Peyer's patch (tissue), 4 donors: Measurements from ENCODE around the gene LTC4S. TPM values are rescaled to one million over a fixed set of nuclear protein-coding genes. Genes with fewer than 3 reads are reported as not detected.

Source experiments
- DNase-seq, 3 donors: peaks; one replicate each; pipeline ENCODE4 v3.0.0-alpha.2; 2017 to 2019
- H3K27ac ChIP-seq, 4 donors: fragments of 200-600 bp; sonication (generic); one replicate each; pipeline ENCODE4 v1.5.1; 2016 to 2019
- H3K27me3 ChIP-seq, 2 donors: fragments of 200-600 bp; sonication (generic); one replicate each; pipeline ENCODE4 v1.5.1; 2019
- H3K36me3 ChIP-seq, 3 donors: fragments of 200-600 bp; sonication (generic); one replicate each; pipeline ENCODE4 v1.5.1; 2016 to 2019
- H3K4me1 ChIP-seq, 4 donors: fragments of 200-600 bp; sonication (generic); one replicate each; pipeline ENCODE4 v1.5.1; 2016 to 2019
- H3K4me3 ChIP-seq, 4 donors: fragments of 200-600 bp; sonication (generic); 1 replicate in 3 of 4; 2 replicates in 1 of 4; pipeline ENCODE4 v1.5.1; 2016 to 2019; ENCODE audit warnings: mild to moderate bottlenecking in 1 of 4
- H3K9me3 ChIP-seq, 4 donors: fragments of 200-600 bp; sonication (generic); one replicate each; pipeline ENCODE4 v1.5.1; 2016 to 2019; ENCODE audit warnings: mild to moderate bottlenecking in 1 of 4
- CTCF ChIP-seq, 6 experiments: fragments of 450-650 bp in 4 of 6; fragments of 200-600 bp in 2 of 6; sonication (generic) in 1 of 6; IDR thresholded peaks; one replicate each; pipeline ENCODE4 v1.5.1; 2017 to 2019; ENCODE audit warnings: antibody characterized with exemption in 6 of 6, mild to moderate bottlenecking in 3 of 6, moderate library complexity in 1 of 6
- POLR2A ChIP-seq, 2 donors: fragments of 450-650 bp; IDR thresholded peaks; one replicate each; pipeline ENCODE4 v1.5.1; 2017; ENCODE audit warnings: antibody characterized with exemption in 2 of 2, mild to moderate bottlenecking in 2 of 2, moderate library complexity in 2 of 2
- total RNA-seq, 4 donors: library from RNA; depleted of rRNA; stranded (reverse); fragments of >200 nt; gene quantifications; one replicate each; pipeline ENCODE4 v1.1.0, GENCODE V29; 2016

Gene LTC4S
- total RNA-seq, 4 donors from 2014 or later = 1.9 to 12.4 (median 3.6) TPM; not detected in 1

- H3K4me1 ChIP-seq = peaks cover 3 to 75% (median 20%) of the 10 kb centered on the region in 4 donors
- H3K4me3 ChIP-seq = peak overlapping the region in 1 of 4 donors; percentile 2
- H3K9me3 ChIP-seq = no peaks in the 10 kb centered on the region
- no peak for TF ChIP-seq POLR2A (IDR thresholded peaks at IDR 0.05)
- no peak for TF ChIP-seq CTCF (IDR thresholded peaks at IDR 0.05)
- H3K27me3 ChIP-seq = no peaks in the 10 kb centered on the region
- no peak overlapping the region for H3K27ac ChIP-seq
- peak in 1 of 3 donors; percentile 42 for DNase-seq
- H3K36me3 ChIP-seq = peaks cover 0 to 71% (median 0%) of the 10 kb centered on the region in 3 donors
Observed at GRCh38 chr5:179823937-179824744, 30.4 kb downstream of the LTC4S start.

- Histone ChIP-seq H3K9me3 (no peaks in the 10 kb centered on the region), H3K4me1 (peaks cover 0 to 69% (median 14%) of the 10 kb centered on the region in 4 donors), H3K27me3 (no peaks in the 10 kb centered on the region), H3K4me3 (no peak overlapping the region), H3K36me3 (peaks cover 0 to 77% (median 0%) of the 10 kb centered on the region in 3 donors), H3K27ac (peak overlapping the region in 1 of 4 donors; percentile 68)
- peak in 1 of 3 donors; percentile 46 for DNase-seq
- TF ChIP-seq POLR2A (IDR thresholded peaks at IDR 0.05) (no peak), CTCF (IDR thresholded peaks at IDR 0.05) (no peak)
Observed at GRCh38 chr5:179824745-179825112, 30.9 kb downstream of the LTC4S start.

- Histone ChIP-seq H3K4me1 (peaks cover 0 to 64% (median 5%) of the 10 kb centered on the region in 4 donors), H3K27me3 (no peaks in the 10 kb centered on the region), H3K36me3 (peaks cover 0 to 87% (median 0%) of the 10 kb centered on the region in 3 donors), H3K4me3 (peak overlapping the region in 2 of 4 donors; percentile 14 to 17), H3K9me3 (no peaks in the 10 kb centered on the region), H3K27ac (peak overlapping the region in 2 of 4 donors; percentile 61 to 68)
- DNase-seq = peak in 2 of 3 donors; percentile 79 to 80
- TF ChIP-seq POLR2A (IDR thresholded peaks at IDR 0.05) = peak in 1 of 2 donors; percentile 26
- peak in 3 of 6 experiments; percentile 43 to 52 (median 50) for TF ChIP-seq CTCF (IDR thresholded peaks at IDR 0.05)
Observed at GRCh38 chr5:179825655-179826182, 31.9 kb downstream of the LTC4S start.

GRCh38 chr5:179827680-179828079 lies 33.9 kb downstream of the LTC4S start:
- H3K4me3 ChIP-seq = peak overlapping the region in 2 of 4 donors; percentile 1 to 16
- peak in 2 of 3 donors; percentile 72 to 81 for DNase-seq
- no peaks in the 10 kb centered on the region for H3K9me3 ChIP-seq
- H3K4me1 ChIP-seq = peaks cover 0 to 55% (median 2%) of the 10 kb centered on the region in 4 donors
- H3K27me3 ChIP-seq = no peaks in the 10 kb centered on the region
- H3K36me3 ChIP-seq = peaks cover 0 to 100% (median 0%) of the 10 kb centered on the region in 3 donors
- peak overlapping the region in 3 of 4 donors; percentile 37 to 78 (median 61) for H3K27ac ChIP-seq
- TF ChIP-seq CTCF (IDR thresholded peaks at IDR 0.05) = peak in 3 of 6 experiments; percentile 37 to 46 (median 40)
- TF ChIP-seq POLR2A (IDR thresholded peaks at IDR 0.05) = peak in 1 of 2 donors; percentile 71

GRCh38 chr5:179828756-179829421 lies 35.1 kb downstream of the LTC4S start:
- H3K4me1 ChIP-seq = peaks cover 0 to 43% (median 0%) of the 10 kb centered on the region in 4 donors
- H3K27ac ChIP-seq = no peak overlapping the region

More at GRCh38 chr5:179828756-179829421, 35.1 kb downstream of the LTC4S start:
- Histone ChIP-seq H3K36me3 (peaks cover 0 to 100% (median 5%) of the 10 kb centered on the region in 3 donors), H3K9me3 (no peaks in the 10 kb centered on the region), H3K4me3 (no peak overlapping the region), H3K27me3 (no peaks in the 10 kb centered on the region)
- peak in 1 of 3 donors; percentile 27 for DNase-seq
- TF ChIP-seq POLR2A (IDR thresholded peaks at IDR 0.05) (no peak), CTCF (IDR thresholded peaks at IDR 0.05) (no peak)
